ENCODE data around the gene KIT.

DNA sequence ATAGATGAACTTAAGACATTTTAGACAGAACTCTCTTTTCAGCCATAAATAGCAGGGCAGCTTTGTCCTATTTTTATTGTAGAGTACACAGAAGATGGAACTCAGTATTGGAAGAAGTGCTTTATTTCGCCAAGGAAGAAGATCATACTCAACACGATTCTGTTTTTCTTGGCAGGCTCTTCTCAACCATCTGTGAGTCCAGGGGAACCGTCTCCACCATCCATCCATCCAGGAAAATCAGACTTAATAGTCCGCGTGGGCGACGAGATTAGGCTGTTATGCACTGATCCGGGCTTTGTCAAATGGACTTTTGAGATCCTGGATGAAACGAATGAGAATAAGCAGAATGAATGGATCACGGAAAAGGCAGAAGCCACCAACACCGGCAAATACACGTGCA lies 37.6 kb downstream of the KIT start:
- TF ChIP-seq, protein P1, sequence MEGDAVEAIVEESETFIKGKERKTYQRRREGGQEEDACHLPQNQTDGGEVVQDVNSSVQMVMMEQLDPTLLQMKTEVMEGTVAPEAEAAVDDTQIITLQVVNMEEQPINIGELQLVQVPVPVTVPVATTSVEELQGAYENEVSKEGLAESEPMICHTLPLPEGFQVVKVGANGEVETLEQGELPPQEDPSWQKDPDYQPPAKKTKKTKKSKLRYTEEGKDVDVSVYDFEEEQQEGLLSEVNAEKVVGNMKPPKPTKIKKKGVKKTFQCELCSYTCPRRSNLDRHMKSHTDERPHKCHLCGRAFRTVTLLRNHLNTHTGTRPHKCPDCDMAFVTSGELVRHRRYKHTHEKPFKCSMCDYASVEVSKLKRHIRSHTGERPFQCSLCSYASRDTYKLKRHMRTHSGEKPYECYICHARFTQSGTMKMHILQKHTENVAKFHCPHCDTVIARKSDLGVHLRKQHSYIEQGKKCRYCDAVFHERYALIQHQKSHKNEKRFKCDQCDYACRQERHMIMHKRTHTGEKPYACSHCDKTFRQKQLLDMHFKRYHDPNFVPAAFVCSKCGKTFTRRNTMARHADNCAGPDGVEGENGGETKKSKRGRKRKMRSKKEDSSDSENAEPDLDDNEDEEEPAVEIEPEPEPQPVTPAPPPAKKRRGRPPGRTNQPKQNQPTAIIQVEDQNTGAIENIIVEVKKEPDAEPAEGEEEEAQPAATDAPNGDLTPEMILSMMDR (IDR thresholded peaks at IDR 0.05; ENCODE audit: insufficient read depth, low read depth, low read length): no peak
- no peak for TF ChIP-seq EZH2 (IDR thresholded peaks at IDR 0.05; ENCODE audit: insufficient read depth, low read length)

Data from astrocyte (in vitro differentiated cells and primary cell).